Activated naive CD8-positive, alpha-beta T cell treated with anti-CD3 and anti-CD28 coated beads, Interleukin-2, amount 50 U/mL, for 24 hours (primary cell): ENCODE results near the gene APMAP.

Experiments used
- ATAC-seq: fragments of 150-1000 bp; cut with Tn5 transposase; one replicate; pipeline ENCODE4 v1.10.0; 2021
- DNase-seq: peaks from one replicate; pipeline ENCODE4 v3.0.0; 2021
- H3K27ac Mint-ChIP-seq: one replicate; pipeline ENCODE4 v1.8.0; 2021; ENCODE audit warnings: mild to moderate bottlenecking, mixed read lengths
- H3K27me3 Mint-ChIP-seq: one replicate; pipeline ENCODE4 v1.8.0; 2021; ENCODE audit warnings: mixed read lengths
- H3K36me3 Mint-ChIP-seq: one replicate; pipeline ENCODE4 v1.8.0; 2021; ENCODE audit warnings: low read depth, mixed read lengths
- H3K4me1 Mint-ChIP-seq: one replicate; pipeline ENCODE4 v1.8.0; 2021; ENCODE audit warnings: mixed read lengths
- H3K4me3 Mint-ChIP-seq: one replicate; pipeline ENCODE4 v1.8.0; 2021; ENCODE audit warnings: mild to moderate bottlenecking, moderate library complexity, mixed read lengths
- H3K9me3 Mint-ChIP-seq: one replicate; pipeline ENCODE4 v1.8.0; 2021; ENCODE audit warnings: mixed read lengths

The APMAP gene

GRCh38 chr20:25032065-25032477, 39.5 kb upstream of the APMAP start:
- no peaks in the 10 kb centered on the region for H3K27me3 Mint-ChIP-seq
- H3K4me3 Mint-ChIP-seq = no peak overlapping the region
- H3K36me3 Mint-ChIP-seq = peaks cover 2% of the 10 kb centered on the region
- DNase-seq (no peak), ATAC-seq (no peak)
- no peak overlapping the region for H3K27ac Mint-ChIP-seq
- no peaks in the 10 kb centered on the region for H3K9me3 Mint-ChIP-seq
- H3K4me1 Mint-ChIP-seq = peaks cover 26% of the 10 kb centered on the region

- H3K4me3 Mint-ChIP-seq = no peak overlapping the region
- no peaks in the 10 kb centered on the region for H3K27me3 Mint-ChIP-seq
- ATAC-seq (no peak), DNase-seq (no peak)
- H3K9me3 Mint-ChIP-seq = no peaks in the 10 kb centered on the region
- H3K27ac Mint-ChIP-seq = no peak overlapping the region
- H3K36me3 Mint-ChIP-seq = peaks cover 2% of the 10 kb centered on the region
- H3K4me1 Mint-ChIP-seq = peaks cover 17% of the 10 kb centered on the region
Measured at GRCh38 chr20:25031241-25031640, 38.7 kb upstream of the APMAP start.

GRCh38 chr20:25030649-25031207, 38.2 kb upstream of the APMAP start:
- Mint-ChIP-seq H3K4me1 (peaks cover 12% of the 10 kb centered on the region), H3K4me3 (no peak overlapping the region), H3K36me3 (peaks cover 2% of the 10 kb centered on the region), H3K27me3 (no peaks in the 10 kb centered on the region), H3K9me3 (no peaks in the 10 kb centered on the region), H3K27ac (no peak overlapping the region)
- ATAC-seq (no peak), DNase-seq (no peak)

- H3K27me3 Mint-ChIP-seq = no peaks in the 10 kb centered on the region
- no peaks in the 10 kb centered on the region for H3K9me3 Mint-ChIP-seq
- peaks cover 7% of the 10 kb centered on the region for H3K4me1 Mint-ChIP-seq
- no peak overlapping the region for H3K4me3 Mint-ChIP-seq
- peaks cover 2% of the 10 kb centered on the region for H3K36me3 Mint-ChIP-seq
- H3K27ac Mint-ChIP-seq = no peak overlapping the region
- DNase-seq (no peak), ATAC-seq (no peak)
Measured at GRCh38 chr20:25030007-25030648, 37.6 kb upstream of the APMAP start.

GRCh38 chr20:25025986-25026605, 33.5 kb upstream of the APMAP start:
- no peak for DNase-seq
- Mint-ChIP-seq H3K4me3 (no peak overlapping the region), H3K4me1 (peaks cover 2% of the 10 kb centered on the region), H3K9me3 (no peaks in the 10 kb centered on the region), H3K27me3 (no peaks in the 10 kb centered on the region), H3K27ac (no peak overlapping the region), H3K36me3 (peaks cover 2% of the 10 kb centered on the region)
- ATAC-seq = no peak

- Mint-ChIP-seq H3K27ac (no peak overlapping the region), H3K36me3 (peaks cover under 1% of the 10 kb centered on the region), H3K27me3 (no peaks in the 10 kb centered on the region), H3K4me1 (peaks cover under 1% of the 10 kb centered on the region), H3K9me3 (no peaks in the 10 kb centered on the region), H3K4me3 (no peak overlapping the region)
- ATAC-seq (no peak), DNase-seq (no peak)
Measured at GRCh38 chr20:25025091-25025861, 32.7 kb upstream of the APMAP start.

GRCh38 chr20:25024171-25024570, 31.6 kb upstream of the APMAP start:
- H3K27me3 Mint-ChIP-seq = no peaks in the 10 kb centered on the region
- no peak for ATAC-seq
- no peaks in the 10 kb centered on the region for H3K36me3 Mint-ChIP-seq
- no peak overlapping the region for H3K4me3 Mint-ChIP-seq
- H3K4me1 Mint-ChIP-seq = no peaks in the 10 kb centered on the region
- H3K9me3 Mint-ChIP-seq = no peaks in the 10 kb centered on the region
- H3K27ac Mint-ChIP-seq = no peak overlapping the region
- no peak for DNase-seq

- ATAC-seq (no peak), DNase-seq (no peak)
- Mint-ChIP-seq H3K27ac (no peak overlapping the region), H3K9me3 (no peaks in the 10 kb centered on the region), H3K27me3 (no peaks in the 10 kb centered on the region), H3K4me1 (no peaks in the 10 kb centered on the region), H3K36me3 (no peaks in the 10 kb centered on the region), H3K4me3 (no peak overlapping the region)
Measured at GRCh38 chr20:25023356-25023755, 30.8 kb upstream of the APMAP start.

GRCh38 chr20:25022680-25023079, 30.1 kb upstream of the APMAP start:
- Mint-ChIP-seq H3K36me3 (no peaks in the 10 kb centered on the region), H3K4me1 (no peaks in the 10 kb centered on the region), H3K9me3 (no peaks in the 10 kb centered on the region), H3K4me3 (no peak overlapping the region), H3K27ac (no peak overlapping the region), H3K27me3 (no peaks in the 10 kb centered on the region)
- no peak for DNase-seq
- ATAC-seq = no peak

GRCh38 chr20:25021336-25021735, 28.8 kb upstream of the APMAP start:
- no peaks in the 10 kb centered on the region for H3K4me1 Mint-ChIP-seq
- no peaks in the 10 kb centered on the region for H3K9me3 Mint-ChIP-seq
- no peak overlapping the region for H3K4me3 Mint-ChIP-seq
- H3K36me3 Mint-ChIP-seq = no peaks in the 10 kb centered on the region
- H3K27ac Mint-ChIP-seq = no peak overlapping the region
- no peak for ATAC-seq
- no peak for DNase-seq
- H3K27me3 Mint-ChIP-seq = no peaks in the 10 kb centered on the region

- no peak for DNase-seq
- H3K36me3 Mint-ChIP-seq = no peaks in the 10 kb centered on the region
- no peaks in the 10 kb centered on the region for H3K27me3 Mint-ChIP-seq
- H3K4me3 Mint-ChIP-seq = no peak overlapping the region
- ATAC-seq = no peak
- H3K9me3 Mint-ChIP-seq = no peaks in the 10 kb centered on the region
- H3K27ac Mint-ChIP-seq = no peak overlapping the region
- no peaks in the 10 kb centered on the region for H3K4me1 Mint-ChIP-seq
Measured at GRCh38 chr20:25020901-25021301, 28.4 kb upstream of the APMAP start.

GRCh38 chr20:25020345-25020744, 27.8 kb upstream of the APMAP start:
- Mint-ChIP-seq H3K27me3 (no peaks in the 10 kb centered on the region), H3K27ac (no peak overlapping the region), H3K9me3 (no peaks in the 10 kb centered on the region), H3K36me3 (no peaks in the 10 kb centered on the region), H3K4me3 (no peak overlapping the region), H3K4me1 (no peaks in the 10 kb centered on the region)
- ATAC-seq (no peak), DNase-seq (no peak)

- Mint-ChIP-seq H3K36me3 (no peaks in the 10 kb centered on the region), H3K4me3 (no peak overlapping the region), H3K27me3 (no peaks in the 10 kb centered on the region), H3K27ac (no peak overlapping the region), H3K9me3 (no peaks in the 10 kb centered on the region), H3K4me1 (no peaks in the 10 kb centered on the region)
- DNase-seq (no peak), ATAC-seq (no peak)
Measured at GRCh38 chr20:25019381-25020155, 27.0 kb upstream of the APMAP start.

- Mint-ChIP-seq H3K36me3 (no peaks in the 10 kb centered on the region), H3K27ac (no peak overlapping the region), H3K4me1 (no peaks in the 10 kb centered on the region), H3K27me3 (no peaks in the 10 kb centered on the region), H3K9me3 (no peaks in the 10 kb centered on the region), H3K4me3 (no peak overlapping the region)
- ATAC-seq (no peak), DNase-seq (no peak)
Measured at GRCh38 chr20:25018841-25019240, 26.3 kb upstream of the APMAP start.
